DOHH2 (cell line): ENCODE data around the gene ALDH4A1.

Source experiments
- H3F3A ChIP-seq: fragments of 200-600 bp; sonication (generic), shearing (Covaris generic); 2 replicates; pipeline ENCODE4 v1.6.0; 2016; ENCODE audit warnings: antibody characterized with exemption, mild to moderate bottlenecking; ENCODE audit not compliant: control insufficient read depth, insufficient read depth
- H3K27ac ChIP-seq: fragments of 200-600 bp; sonication (generic); 2 replicates; pipeline ENCODE4 v1.5.1; 2014; ENCODE audit warnings: low read depth, mild to moderate bottlenecking, low read length, moderate library complexity
- H3K27me3 ChIP-seq: fragments of 200-600 bp; sonication (generic); 2 replicates; pipeline ENCODE4 v1.6.1; 2014; ENCODE audit warnings: mild to moderate bottlenecking, low read length, mixed read lengths; ENCODE audit not compliant: control insufficient read depth
- H3K36me3 ChIP-seq: fragments of 200-600 bp; sonication (generic); 2 replicates; pipeline ENCODE4 v1.6.1; 2014; ENCODE audit warnings: mild to moderate bottlenecking, low read length, moderate library complexity, mixed read lengths; ENCODE audit not compliant: control insufficient read depth
- H3K4me1 ChIP-seq: fragments of 200-600 bp; sonication (generic); 2 replicates; pipeline ENCODE4 v1.6.1; 2014; ENCODE audit warnings: mild to moderate bottlenecking, low read length, mixed read lengths; ENCODE audit not compliant: control insufficient read depth
- H3K4me2 ChIP-seq: fragments of 200-600 bp; sonication (generic); 2 replicates; pipeline ENCODE4 v1.6.0; 2014; ENCODE audit warnings: mild to moderate bottlenecking, low read length, moderate library complexity
- H3K4me3 ChIP-seq: fragments of 200-600 bp; sonication (generic); 2 replicates; pipeline ENCODE4 v1.5.1; 2014; ENCODE audit warnings: mild to moderate bottlenecking, low read length, mixed read lengths
- H3K79me2 ChIP-seq: fragments of 200-600 bp; sonication (generic); 2 replicates; pipeline ENCODE4 v1.6.1; 2014; ENCODE audit warnings: mild to moderate bottlenecking, low read length, mixed read lengths; ENCODE audit not compliant: control insufficient read depth
- H3K9me2 ChIP-seq: fragments of 200-600 bp; sonication (generic); replicated peaks from 2 replicates; pipeline ENCODE4 v1.6.1; 2014; ENCODE audit warnings: mild to moderate bottlenecking, low read length, mixed read lengths; ENCODE audit not compliant: control insufficient read depth
- H3K9me3 ChIP-seq: fragments of 200-600 bp; sonication (generic); 2 replicates; pipeline ENCODE4 v1.6.1; 2014; ENCODE audit warnings: antibody characterized with exemption, low read length, mixed read lengths; ENCODE audit not compliant: control insufficient read depth, insufficient read depth
- H4K20me1 ChIP-seq: fragments of 200-600 bp; sonication (generic); 2 replicates; pipeline ENCODE4 v1.6.0; 2014; ENCODE audit warnings: low read depth, mild to moderate bottlenecking, antibody characterized with exemption, low read length, moderate library complexity; ENCODE audit not compliant: control insufficient read depth, insufficient read depth
- EZH2phosphoT487 ChIP-seq: fragments of 200-600 bp; sonication (generic); IDR thresholded peaks from 2 replicates; pipeline ENCODE4 v1.6.1; 2017; ENCODE audit warnings: borderline replicate concordance, mild to moderate bottlenecking, antibody characterized with exemption, low read length, moderate library complexity, mixed read lengths
- TF ChIP-seq, protein P1 (sequence below): fragments of 200-600 bp; sonication (generic); IDR thresholded peaks from one replicate; pipeline ENCODE4 v1.5.1; 2014; ENCODE audit warnings: antibody characterized with exemption, mild to moderate bottlenecking, low read depth, low read length; ENCODE audit not compliant: poor library complexity, severe bottlenecking

The ALDH4A1 gene

DNA sequence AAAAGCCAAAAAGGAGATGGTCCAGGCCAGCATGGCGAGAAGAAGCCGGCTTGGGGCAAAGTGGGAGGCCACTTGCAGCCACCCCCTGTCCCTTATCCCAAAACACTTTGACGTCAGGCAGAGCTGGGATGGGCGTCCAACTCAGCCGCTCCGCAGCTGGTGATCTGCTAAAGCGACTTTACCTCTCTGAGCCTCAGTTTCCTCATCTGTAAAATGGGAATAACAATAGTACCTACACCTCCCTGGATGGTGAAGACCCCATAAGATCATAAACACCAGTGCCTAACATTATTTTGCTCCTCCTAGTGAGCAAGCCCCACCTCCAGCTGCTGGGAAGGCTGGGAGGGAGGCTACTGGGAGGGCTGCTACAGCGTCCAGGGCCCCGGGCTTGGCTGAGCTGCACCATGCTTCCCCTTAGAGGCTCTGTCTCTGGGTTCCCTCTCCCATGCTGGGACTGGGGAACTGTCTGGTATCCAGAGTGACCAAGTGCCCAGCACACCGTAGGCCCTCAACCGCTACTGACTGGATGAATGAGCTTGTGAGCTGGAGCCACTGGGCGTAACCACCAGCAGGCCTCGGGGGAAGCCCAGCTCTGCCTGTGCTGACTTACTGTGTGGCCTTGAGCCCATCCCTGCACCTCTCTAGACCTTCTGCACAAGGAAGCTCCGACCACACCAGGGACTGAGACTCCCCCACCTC is 35.8 kb upstream of the ALDH4A1 start:
- H4K20me1 ChIP-seq: no peaks in the 10 kb centered on the region
- H3K4me1 ChIP-seq: no peaks in the 10 kb centered on the region
- H3K9me2 ChIP-seq: no peaks in the 10 kb centered on the region
- no peaks in the 10 kb centered on the region for H3K79me2 ChIP-seq
- H3K9me3 ChIP-seq: no peaks in the 10 kb centered on the region
- H3K4me3 ChIP-seq: no peak overlapping the region
- TF ChIP-seq, protein P1, sequence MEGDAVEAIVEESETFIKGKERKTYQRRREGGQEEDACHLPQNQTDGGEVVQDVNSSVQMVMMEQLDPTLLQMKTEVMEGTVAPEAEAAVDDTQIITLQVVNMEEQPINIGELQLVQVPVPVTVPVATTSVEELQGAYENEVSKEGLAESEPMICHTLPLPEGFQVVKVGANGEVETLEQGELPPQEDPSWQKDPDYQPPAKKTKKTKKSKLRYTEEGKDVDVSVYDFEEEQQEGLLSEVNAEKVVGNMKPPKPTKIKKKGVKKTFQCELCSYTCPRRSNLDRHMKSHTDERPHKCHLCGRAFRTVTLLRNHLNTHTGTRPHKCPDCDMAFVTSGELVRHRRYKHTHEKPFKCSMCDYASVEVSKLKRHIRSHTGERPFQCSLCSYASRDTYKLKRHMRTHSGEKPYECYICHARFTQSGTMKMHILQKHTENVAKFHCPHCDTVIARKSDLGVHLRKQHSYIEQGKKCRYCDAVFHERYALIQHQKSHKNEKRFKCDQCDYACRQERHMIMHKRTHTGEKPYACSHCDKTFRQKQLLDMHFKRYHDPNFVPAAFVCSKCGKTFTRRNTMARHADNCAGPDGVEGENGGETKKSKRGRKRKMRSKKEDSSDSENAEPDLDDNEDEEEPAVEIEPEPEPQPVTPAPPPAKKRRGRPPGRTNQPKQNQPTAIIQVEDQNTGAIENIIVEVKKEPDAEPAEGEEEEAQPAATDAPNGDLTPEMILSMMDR: no peak
- no peak for TF ChIP-seq EZH2phosphoT487
- no peaks in the 10 kb centered on the region for H3K36me3 ChIP-seq
- no peaks in the 10 kb centered on the region for H3F3A ChIP-seq
- no peak overlapping the region for H3K27ac ChIP-seq
- no peaks in the 10 kb centered on the region for H3K27me3 ChIP-seq
- H3K4me2 ChIP-seq: no peak overlapping the region

- H3K79me2 ChIP-seq: no peaks in the 10 kb centered on the region
- H3K9me3 ChIP-seq: no peaks in the 10 kb centered on the region
- H3K4me2 ChIP-seq: no peak overlapping the region
- no peaks in the 10 kb centered on the region for H3K27me3 ChIP-seq
- H3K4me1 ChIP-seq: no peaks in the 10 kb centered on the region
- no peaks in the 10 kb centered on the region for H3F3A ChIP-seq
- TF ChIP-seq, protein P1: no peak
- TF ChIP-seq EZH2phosphoT487: no peak
- H3K36me3 ChIP-seq: no peaks in the 10 kb centered on the region
- no peaks in the 10 kb centered on the region for H3K9me2 ChIP-seq
- no peaks in the 10 kb centered on the region for H4K20me1 ChIP-seq
- no peak overlapping the region for H3K27ac ChIP-seq
- no peak overlapping the region for H3K4me3 ChIP-seq
These were observed 35.2 kb upstream of the ALDH4A1 start for GRCh38 chr1:18937539-18937938.

- Histone ChIP-seq H3K9me3 (no peaks in the 10 kb centered on the region), H3K4me1 (no peaks in the 10 kb centered on the region), H3F3A (no peaks in the 10 kb centered on the region), H3K27ac (no peak overlapping the region), H3K79me2 (no peaks in the 10 kb centered on the region), H3K27me3 (no peaks in the 10 kb centered on the region), H3K36me3 (no peaks in the 10 kb centered on the region), H3K4me2 (no peak overlapping the region), H3K9me2 (no peaks in the 10 kb centered on the region), H3K4me3 (no peak overlapping the region), H4K20me1 (no peaks in the 10 kb centered on the region)
- TF ChIP-seq, protein P1: no peak
- TF ChIP-seq EZH2phosphoT487: no peak
These were observed 34.6 kb upstream of the ALDH4A1 start for GRCh38 chr1:18936814-18937481.
